Neutrophil (primary cell): ENCODE data around the gene CEACAM5.

Experiments used
- H3K27ac ChIP-seq: fragments of 200-600 bp; sonication (generic); 2 replicates; pipeline ENCODE4 v1.5.1; 2016; ENCODE audit warnings: mild to moderate bottlenecking, moderate library complexity
- H3K27me3 ChIP-seq: fragments of 200-600 bp; sonication (generic); 2 replicates; pipeline ENCODE4 v1.6.0; 2016; ENCODE audit warnings: mild to moderate bottlenecking
- H3K36me3 ChIP-seq: fragments of 200-600 bp; sonication (generic); 2 replicates; pipeline ENCODE4 v1.5.1; 2017
- H3K4me1 ChIP-seq, 2 experiments: fragments of 200-600 bp in 1 of 2; sonication (generic) in 1 of 2; 1 replicate in 1 of 2; 2 replicates in 1 of 2; pipeline versions ENCODE4 v1.5.1 to v1.6.1; 2013 to 2016; ENCODE audit warnings: low read depth in 1 of 2, low read length in 1 of 2, mild to moderate bottlenecking in 1 of 2, moderate library complexity in 1 of 2; ENCODE audit not compliant: control insufficient read depth in 1 of 2, insufficient read depth in 1 of 2
- H3K4me3 ChIP-seq, 2 experiments: fragments of 200-600 bp in 1 of 2; sonication (generic) in 1 of 2; 1 replicate in 1 of 2; 2 replicates in 1 of 2; pipeline ENCODE4 v1.5.1; 2013 to 2016; ENCODE audit warnings: low read depth in 1 of 2, low read length in 1 of 2, mild to moderate bottlenecking in 1 of 2, moderate library complexity in 1 of 2
- H3K9me3 ChIP-seq: fragments of 200-600 bp; sonication (generic); 2 replicates; pipeline ENCODE4 v1.5.1; 2016
- TF ChIP-seq, protein P1 (sequence below): fragments of 200-600 bp; sonication (generic); IDR thresholded peaks from 2 replicates; pipeline ENCODE4 v1.5.1; 2016; ENCODE audit warnings: antibody characterized with exemption

The CEACAM5 gene

DNA sequence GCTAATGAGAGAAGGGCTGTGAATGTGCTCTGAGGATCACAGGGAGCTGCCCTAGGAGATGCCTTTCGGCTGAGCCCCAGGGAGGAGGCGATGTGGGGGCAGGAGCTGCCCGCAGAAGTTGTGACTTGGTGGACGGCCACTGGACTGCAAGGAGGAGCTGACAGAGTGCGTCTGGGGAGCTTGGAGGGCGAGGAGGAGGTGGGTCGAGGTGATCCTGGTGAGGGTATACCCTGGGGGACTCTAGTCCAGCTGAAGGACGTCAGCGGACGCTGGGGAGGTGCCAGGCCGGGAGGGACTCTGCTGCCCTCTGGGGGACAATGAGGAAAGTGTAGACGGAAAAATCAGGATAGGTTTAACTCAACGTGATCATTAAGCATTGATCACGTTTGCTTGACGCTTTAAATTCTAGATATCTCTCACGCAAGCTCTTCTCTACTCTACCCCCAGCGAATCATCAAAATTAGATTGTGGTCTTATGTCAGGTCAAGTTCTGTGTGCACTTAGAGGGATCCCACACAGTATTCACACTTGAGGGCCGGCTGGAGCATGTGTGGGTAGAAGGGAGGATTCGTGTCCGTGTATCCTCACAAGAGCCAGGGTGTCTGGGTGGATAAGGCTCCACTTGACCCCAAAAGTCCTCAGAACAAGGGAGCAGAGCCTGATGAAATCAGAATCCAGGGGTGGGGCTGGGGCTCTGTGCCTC lies 17.0 kb upstream of the CEACAM5 start:
- no peaks in the 10 kb centered on the region for H3K4me1 ChIP-seq
- no peaks in the 10 kb centered on the region for H3K36me3 ChIP-seq
- H3K4me3 ChIP-seq = no peak overlapping the region
- H3K27ac ChIP-seq = no peak overlapping the region
- H3K27me3 ChIP-seq = peaks cover 91% of the 10 kb centered on the region
- TF ChIP-seq, protein P1, sequence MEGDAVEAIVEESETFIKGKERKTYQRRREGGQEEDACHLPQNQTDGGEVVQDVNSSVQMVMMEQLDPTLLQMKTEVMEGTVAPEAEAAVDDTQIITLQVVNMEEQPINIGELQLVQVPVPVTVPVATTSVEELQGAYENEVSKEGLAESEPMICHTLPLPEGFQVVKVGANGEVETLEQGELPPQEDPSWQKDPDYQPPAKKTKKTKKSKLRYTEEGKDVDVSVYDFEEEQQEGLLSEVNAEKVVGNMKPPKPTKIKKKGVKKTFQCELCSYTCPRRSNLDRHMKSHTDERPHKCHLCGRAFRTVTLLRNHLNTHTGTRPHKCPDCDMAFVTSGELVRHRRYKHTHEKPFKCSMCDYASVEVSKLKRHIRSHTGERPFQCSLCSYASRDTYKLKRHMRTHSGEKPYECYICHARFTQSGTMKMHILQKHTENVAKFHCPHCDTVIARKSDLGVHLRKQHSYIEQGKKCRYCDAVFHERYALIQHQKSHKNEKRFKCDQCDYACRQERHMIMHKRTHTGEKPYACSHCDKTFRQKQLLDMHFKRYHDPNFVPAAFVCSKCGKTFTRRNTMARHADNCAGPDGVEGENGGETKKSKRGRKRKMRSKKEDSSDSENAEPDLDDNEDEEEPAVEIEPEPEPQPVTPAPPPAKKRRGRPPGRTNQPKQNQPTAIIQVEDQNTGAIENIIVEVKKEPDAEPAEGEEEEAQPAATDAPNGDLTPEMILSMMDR = peak; percentile 52
- H3K9me3 ChIP-seq = no peaks in the 10 kb centered on the region

DNA sequence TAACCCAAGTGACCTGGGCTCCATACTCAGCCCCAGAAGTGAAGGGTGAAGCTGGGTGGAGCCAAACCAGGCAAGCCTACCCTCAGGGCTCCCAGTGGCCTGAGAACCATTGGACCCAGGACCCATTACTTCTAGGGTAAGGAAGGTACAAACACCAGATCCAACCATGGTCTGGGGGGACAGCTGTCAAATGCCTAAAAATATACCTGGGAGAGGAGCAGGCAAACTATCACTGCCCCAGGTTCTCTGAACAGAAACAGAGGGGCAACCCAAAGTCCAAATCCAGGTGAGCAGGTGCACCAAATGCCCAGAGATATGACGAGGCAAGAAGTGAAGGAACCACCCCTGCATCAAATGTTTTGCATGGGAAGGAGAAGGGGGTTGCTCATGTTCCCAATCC lies 14.2 kb upstream of the CEACAM5 start:
- H3K27ac ChIP-seq = no peak overlapping the region

DNA sequence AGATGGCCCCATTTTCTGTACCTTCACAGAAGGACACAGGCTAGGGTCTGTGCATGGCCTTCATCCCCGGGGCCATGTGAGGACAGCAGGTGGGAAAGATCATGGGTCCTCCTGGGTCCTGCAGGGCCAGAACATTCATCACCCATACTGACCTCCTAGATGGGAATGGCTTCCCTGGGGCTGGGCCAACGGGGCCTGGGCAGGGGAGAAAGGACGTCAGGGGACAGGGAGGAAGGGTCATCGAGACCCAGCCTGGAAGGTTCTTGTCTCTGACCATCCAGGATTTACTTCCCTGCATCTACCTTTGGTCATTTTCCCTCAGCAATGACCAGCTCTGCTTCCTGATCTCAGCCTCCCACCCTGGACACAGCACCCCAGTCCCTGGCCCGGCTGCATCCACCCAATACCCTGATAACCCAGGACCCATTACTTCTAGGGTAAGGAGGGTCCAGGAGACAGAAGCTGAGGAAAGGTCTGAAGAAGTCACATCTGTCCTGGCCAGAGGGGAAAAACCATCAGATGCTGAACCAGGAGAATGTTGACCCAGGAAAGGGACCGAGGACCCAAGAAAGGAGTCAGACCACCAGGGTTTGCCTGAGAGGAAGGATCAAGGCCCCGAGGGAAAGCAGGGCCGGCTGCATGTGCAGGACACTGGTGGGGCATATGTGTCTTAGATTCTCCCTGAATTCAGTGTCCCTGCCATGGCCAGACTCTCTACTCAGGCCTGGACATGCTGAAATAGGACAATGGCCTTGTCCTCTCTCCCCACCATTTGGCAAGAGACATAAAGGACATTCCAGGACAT lies 13.4 kb upstream of the CEACAM5 start:
- H3K4me3 ChIP-seq = no peak overlapping the region
- no peaks in the 10 kb centered on the region for H3K9me3 ChIP-seq
- no peak overlapping the region for H3K27ac ChIP-seq
- H3K4me1 ChIP-seq = peaks cover 8 to 10% of the 10 kb centered on the region in 2 experiments
- TF ChIP-seq, protein P1 = no peak
- H3K36me3 ChIP-seq = no peaks in the 10 kb centered on the region
- peaks cover 72% of the 10 kb centered on the region for H3K27me3 ChIP-seq

More for the DNA sequence above, 14.2 kb upstream of the CEACAM5 start:
- Histone ChIP-seq H3K9me3 (no peaks in the 10 kb centered on the region), H3K4me3 (no peak overlapping the region), H3K27me3 (peaks cover 80% of the 10 kb centered on the region), H3K36me3 (no peaks in the 10 kb centered on the region), H3K4me1 (peaks cover 7 to 9% of the 10 kb centered on the region in 2 experiments)
- TF ChIP-seq, protein P1 = no peak

DNA sequence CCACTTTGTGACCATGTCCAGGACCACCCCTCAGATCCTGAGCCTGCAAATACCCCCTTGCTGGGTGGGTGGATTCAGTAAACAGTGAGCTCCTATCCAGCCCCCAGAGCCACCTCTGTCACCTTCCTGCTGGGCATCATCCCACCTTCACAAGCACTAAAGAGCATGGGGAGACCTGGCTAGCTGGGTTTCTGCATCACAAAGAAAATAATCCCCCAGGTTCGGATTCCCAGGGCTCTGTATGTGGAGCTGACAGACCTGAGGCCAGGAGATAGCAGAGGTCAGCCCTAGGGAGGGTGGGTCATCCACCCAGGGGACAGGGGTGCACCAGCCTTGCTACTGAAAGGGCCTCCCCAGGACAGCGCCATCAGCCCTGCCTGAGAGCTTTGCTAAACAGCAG lies 12.7 kb upstream of the CEACAM5 start:
- H3K9me3 ChIP-seq = no peaks in the 10 kb centered on the region
- H3K4me1 ChIP-seq = peaks cover 8 to 10% of the 10 kb centered on the region in 2 experiments
- no peaks in the 10 kb centered on the region for H3K36me3 ChIP-seq
- no peak overlapping the region for H3K27ac ChIP-seq
- H3K27me3 ChIP-seq = peaks cover 65% of the 10 kb centered on the region
- TF ChIP-seq, protein P1 = no peak
- H3K4me3 ChIP-seq = no peak overlapping the region

DNA sequence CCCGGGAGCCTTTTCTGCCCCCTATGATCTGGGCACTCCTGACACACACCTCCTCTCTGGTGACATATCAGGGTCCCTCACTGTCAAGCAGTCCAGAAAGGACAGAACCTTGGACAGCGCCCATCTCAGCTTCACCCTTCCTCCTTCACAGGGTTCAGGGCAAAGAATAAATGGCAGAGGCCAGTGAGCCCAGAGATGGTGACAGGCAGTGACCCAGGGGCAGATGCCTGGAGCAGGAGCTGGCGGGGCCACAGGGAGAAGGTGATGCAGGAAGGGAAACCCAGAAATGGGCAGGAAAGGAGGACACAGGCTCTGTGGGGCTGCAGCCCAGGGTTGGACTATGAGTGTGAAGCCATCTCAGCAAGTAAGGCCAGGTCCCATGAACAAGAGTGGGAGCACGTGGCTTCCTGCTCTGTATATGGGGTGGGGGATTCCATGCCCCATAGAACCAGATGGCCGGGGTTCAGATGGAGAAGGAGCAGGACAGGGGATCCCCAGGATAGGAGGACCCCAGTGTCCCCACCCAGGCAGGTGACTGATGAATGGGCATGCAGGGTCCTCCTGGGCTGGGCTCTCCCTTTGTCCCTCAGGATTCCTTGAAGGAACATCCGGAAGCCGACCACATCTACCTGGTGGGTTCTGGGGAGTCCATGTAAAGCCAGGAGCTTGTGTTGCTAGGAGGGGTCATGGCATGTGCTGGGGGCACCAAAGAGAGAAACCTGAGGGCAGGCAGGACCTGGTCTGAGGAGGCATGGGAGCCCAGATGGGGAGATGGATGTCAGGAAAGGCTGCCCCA lies 11.8 kb upstream of the CEACAM5 start:
- Histone ChIP-seq H3K27ac (no peak overlapping the region), H3K4me1 (peaks cover 8 to 10% of the 10 kb centered on the region in 2 experiments), H3K4me3 (no peak overlapping the region), H3K36me3 (no peaks in the 10 kb centered on the region), H3K27me3 (peaks cover 57% of the 10 kb centered on the region), H3K9me3 (no peaks in the 10 kb centered on the region)
- TF ChIP-seq, protein P1 = no peak
